GM23338 (cell line): ENCODE data around the gene ICOS. TPM values are rescaled to one million over a fixed set of nuclear protein-coding genes. Genes with fewer than 3 reads are reported as not detected.

ENCODE experiments used
- ATAC-seq: fragments of 200-7000 bp; cut with Tn5 transposase; 3 replicates; pipeline ENCODE4 v1.9.1; 2020
- DNase-seq: peaks from one replicate; pipeline ENCODE4 v3.0.0-alpha.2; 2015; ENCODE audit warnings: low spot score
- H2AFZ ChIP-seq: fragments of 200-600 bp; sonication (generic); 2 replicates; pipeline ENCODE4 v1.8.0; 2016; ENCODE audit warnings: antibody characterized with exemption, mild to moderate bottlenecking, moderate library complexity
- H3F3A ChIP-seq: fragments of 200-600 bp; sonication (generic); replicated peaks from 2 replicates; pipeline ENCODE4 v1.8.0; 2017; ENCODE audit warnings: antibody characterized with exemption, mixed run types, low read depth
- H3K27ac ChIP-seq: fragments of 200-600 bp; sonication (generic); 2 replicates; pipeline ENCODE4 v1.6.1; 2016; ENCODE audit warnings: low read depth
- H3K27me3 ChIP-seq: fragments of 200-600 bp; sonication (generic); 2 replicates; pipeline ENCODE4 v1.8.0; 2016; ENCODE audit warnings: mild to moderate bottlenecking, mixed run types, moderate library complexity; ENCODE audit not compliant: insufficient read depth
- H3K36me3 ChIP-seq: fragments of 200-600 bp; sonication (generic); 2 replicates; pipeline ENCODE4 v1.8.0; 2016; ENCODE audit warnings: mild to moderate bottlenecking; ENCODE audit not compliant: insufficient read depth
- H3K4me1 ChIP-seq: fragments of 200-600 bp; sonication (generic); 2 replicates; pipeline ENCODE4 v1.8.0; 2016; ENCODE audit warnings: mild to moderate bottlenecking, moderate library complexity; ENCODE audit not compliant: insufficient read depth
- H3K4me2 ChIP-seq: fragments of 200-600 bp; sonication (generic); 2 replicates; pipeline ENCODE4 v1.7.1; 2017; ENCODE audit warnings: mixed run types
- H3K4me3 ChIP-seq: fragments of 200-600 bp; sonication (generic); 2 replicates; pipeline ENCODE4 v1.6.1; 2016; ENCODE audit warnings: mixed run types
- H3K79me2 ChIP-seq: fragments of 200-600 bp; sonication (generic); replicated peaks from 2 replicates; pipeline ENCODE4 v1.8.0; 2017; ENCODE audit warnings: mild to moderate bottlenecking; ENCODE audit not compliant: insufficient read depth
- H3K9me2 ChIP-seq: fragments of 200-600 bp; sonication (generic); 2 replicates; pipeline ENCODE4 v1.8.0; 2017; ENCODE audit not compliant: insufficient read depth
- H4K20me1 ChIP-seq: fragments of 200-600 bp; sonication (generic); replicated peaks from 2 replicates; pipeline ENCODE4 v1.8.0; 2017; ENCODE audit warnings: mild to moderate bottlenecking; ENCODE audit not compliant: insufficient read depth
- H3K27ac Mint-ChIP-seq: 2 replicates; pipeline ENCODE4 v1.8.0; 2020; ENCODE audit warnings: inconsistent platforms, mild to moderate bottlenecking, moderate library complexity, mixed read lengths
- H3K27me3 Mint-ChIP-seq: 3 replicates; pipeline ENCODE4 v1.8.0; 2022; ENCODE audit warnings: low read depth, mild to moderate bottlenecking, moderate library complexity, mixed read lengths, inconsistent platforms; ENCODE audit not compliant: insufficient read depth, poor library complexity
- H3K36me3 Mint-ChIP-seq: 3 replicates; pipeline ENCODE4 v1.8.0; 2021; ENCODE audit warnings: low read depth, mild to moderate bottlenecking, inconsistent platforms, moderate library complexity, mixed read lengths
- H3K4me1 Mint-ChIP-seq: 3 replicates; pipeline ENCODE4 v1.8.0; 2020; ENCODE audit warnings: mild to moderate bottlenecking, inconsistent platforms, mixed read lengths
- H3K4me3 Mint-ChIP-seq: 3 replicates; pipeline ENCODE4 v1.8.0; 2021; ENCODE audit warnings: moderate library complexity, mild to moderate bottlenecking, inconsistent platforms, mixed read lengths
- H3K9me3 Mint-ChIP-seq: 3 replicates; pipeline ENCODE4 v1.8.0; 2020; ENCODE audit warnings: moderate library complexity, mild to moderate bottlenecking, inconsistent platforms, mixed read lengths
- CREB1 ChIP-seq: fragments of 250-450 bp; sonication (Bioruptor Pico); IDR thresholded peaks from 2 replicates; pipeline ENCODE4 v1.5.0; 2020; ENCODE audit warnings: low read depth, mild to moderate bottlenecking, moderate library complexity
- CTCF ChIP-seq, 2 experiments: fragments of 200-600 bp in 1 of 2; sonication (generic) in 1 of 2; conservative IDR thresholded peaks; 2 replicates each; pipeline versions ENCODE4 v1.5.1 to v1.6.1; 2016 to 2017; ENCODE audit warnings: antibody characterized with exemption in 2 of 2, low read depth in 2 of 2, mild to moderate bottlenecking in 2 of 2, moderate library complexity in 1 of 2
- ETS1 ChIP-seq: IDR thresholded peaks from 2 replicates; pipeline ENCODE4 v1.6.1; 2016; ENCODE audit warnings: antibody characterized with exemption
- EZH2 ChIP-seq: fragments of 200-600 bp; sonication (generic); IDR thresholded peaks from one replicate; pipeline ENCODE4 v1.8.0; 2017; ENCODE audit warnings: antibody characterized with exemption, mild to moderate bottlenecking, low read depth; ENCODE audit not compliant: unreplicated experiment
- EZH2phosphoT487 ChIP-seq: fragments of 200-600 bp; sonication (generic); IDR thresholded peaks from one replicate; pipeline ENCODE4 v1.8.1; 2018; ENCODE audit warnings: antibody characterized with exemption; ENCODE audit not compliant: unreplicated experiment
- JUNB ChIP-seq: IDR thresholded peaks from one replicate; pipeline ENCODE4 v1.6.1; 2016; ENCODE audit warnings: antibody characterized with exemption; ENCODE audit not compliant: unreplicated experiment
- REST ChIP-seq: IDR thresholded peaks from one replicate; pipeline ENCODE4 v1.6.1; 2018; ENCODE audit warnings: antibody characterized with exemption; ENCODE audit not compliant: unreplicated experiment
- STAT1 ChIP-seq: IDR thresholded peaks from one replicate; pipeline ENCODE4 v1.6.1; 2016; ENCODE audit warnings: antibody characterized with exemption; ENCODE audit not compliant: unreplicated experiment
- ZNF331 ChIP-seq: fragments of 250-450 bp; sonication (Bioruptor Pico); IDR thresholded peaks from 2 replicates; pipeline ENCODE4 v1.5.0; 2020; ENCODE audit warnings: low read depth, mild to moderate bottlenecking, moderate library complexity
- ZNF462 ChIP-seq: fragments of 250-450 bp; sonication (Bioruptor Pico); IDR thresholded peaks from 2 replicates; pipeline ENCODE4 v1.5.0; 2020; ENCODE audit warnings: mild to moderate bottlenecking, moderate library complexity
- polyA plus RNA-seq: library from polyadenylated mRNA; unstranded; fragments of >200 nt; fragmentation: Nextera tagmentation; extraction: Ambion mirVana; gene quantifications from 2 replicates; pipeline ENCODE4 v1.2.1, GENCODE V29; 2016
- total RNA-seq: library from RNA; depleted of rRNA; stranded (reverse); fragments of >200 nt; shearing (Covaris generic); gene quantifications from 2 replicates; pipeline ENCODE4 v1.2.3, GENCODE V29; 2014

ICOS gene
- total and polyA plus RNA-seq, 2 experiments from 2014 or later = not detected

GRCh38 chr2:203934041-203934492, 2.5 kb upstream of the ICOS start:
- no peak overlapping the region for H3K27ac ChIP-seq
- no peak overlapping the region for H3K4me2 ChIP-seq
- H3K4me1 ChIP-seq = no peaks in the 10 kb centered on the region
- Mint-ChIP-seq H3K36me3 (no peaks in the 10 kb centered on the region), H3K4me1 (peaks cover 4% of the 10 kb centered on the region), H3K27ac (no peak overlapping the region), H3K4me3 (no peak overlapping the region), H3K27me3 (no peaks in the 10 kb centered on the region), H3K9me3 (no peaks in the 10 kb centered on the region)
- TF ChIP-seq JUNB (no peak), CREB1 (CRISPR knock-in tag) (no peak), EZH2phosphoT487 (no peak), ETS1 (no peak), CTCF (conservative IDR thresholded peaks at IDR 0.05; ENCODE audit: low read depth in 2 of 2) (no peak), EZH2 (no peak), ZNF462 (CRISPR knock-in tag) (no peak), STAT1 (no peak), REST (no peak), ZNF331 (CRISPR knock-in tag) (no peak)
- H3K4me3 ChIP-seq = no peak overlapping the region
- ATAC-seq (no peak), DNase-seq (no peak)
- no peaks in the 10 kb centered on the region for H3K36me3 ChIP-seq
- no peaks in the 10 kb centered on the region for H3K27me3 ChIP-seq
- H2AFZ ChIP-seq = no peak overlapping the region
- no peaks in the 10 kb centered on the region for H4K20me1 ChIP-seq
- no peaks in the 10 kb centered on the region for H3K79me2 ChIP-seq
- H3F3A ChIP-seq = no peaks in the 10 kb centered on the region
- peaks cover 6% of the 10 kb centered on the region; the same call in 1 of the 2 replicates for H3K9me2 ChIP-seq
